ENCODE data around the gene IGFL1.
"Not testable (repeated sequence)": the region's sequence is repeated elsewhere in the genome, so short reads cannot be mapped to it uniquely, and the experiment has no call there.

Gene IGFL1

DNA sequence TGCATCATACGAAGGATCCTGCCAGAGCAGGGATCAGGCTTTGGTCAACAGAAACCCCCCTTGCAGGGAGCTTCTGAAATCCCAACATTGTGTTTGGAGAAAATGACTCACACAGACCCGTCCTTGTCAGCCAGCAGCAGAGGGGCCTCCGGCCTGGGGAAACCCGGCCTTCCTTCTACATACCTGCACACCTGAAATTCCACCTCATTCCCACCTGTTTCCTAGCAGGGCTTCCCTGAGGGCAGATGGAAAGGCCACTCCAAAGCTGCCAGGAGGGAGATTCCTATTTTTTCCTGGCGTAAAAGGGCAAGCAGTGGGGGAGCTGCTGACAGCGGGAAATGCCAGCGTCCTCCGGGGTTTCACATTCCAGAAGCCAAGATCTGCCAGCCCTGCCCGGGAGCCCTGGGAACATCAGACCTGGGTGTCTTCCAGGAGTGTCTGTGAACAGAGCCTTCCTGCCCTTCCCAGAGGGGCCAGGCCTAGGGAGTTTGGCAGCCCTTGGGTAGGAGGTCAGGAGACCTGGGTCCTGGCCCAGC lies 3.0 kb upstream of the IGFL1 start:
- DNase-seq, result no peak

DNA sequence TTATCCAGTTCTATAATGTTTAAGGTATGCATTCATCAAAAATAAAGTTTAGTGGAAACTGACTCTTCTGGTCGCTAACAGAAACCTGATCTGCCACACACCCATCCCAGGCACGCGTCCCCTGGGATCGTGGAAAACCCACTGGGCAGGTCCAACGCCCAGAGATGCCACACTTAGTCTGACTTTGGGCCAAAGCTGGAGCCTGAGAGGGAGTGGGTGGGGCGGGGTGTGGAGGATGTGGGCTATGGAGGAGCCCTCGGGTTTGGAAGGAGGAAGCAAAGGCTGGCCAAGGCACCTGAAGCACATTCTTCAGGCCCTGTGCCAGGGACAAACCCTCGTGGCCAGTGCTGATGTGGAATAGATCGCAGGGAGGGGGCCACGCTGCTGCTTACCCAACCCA lies 2.5 kb downstream of the IGFL1 start:
- DNase-seq, result no peak

DNA sequence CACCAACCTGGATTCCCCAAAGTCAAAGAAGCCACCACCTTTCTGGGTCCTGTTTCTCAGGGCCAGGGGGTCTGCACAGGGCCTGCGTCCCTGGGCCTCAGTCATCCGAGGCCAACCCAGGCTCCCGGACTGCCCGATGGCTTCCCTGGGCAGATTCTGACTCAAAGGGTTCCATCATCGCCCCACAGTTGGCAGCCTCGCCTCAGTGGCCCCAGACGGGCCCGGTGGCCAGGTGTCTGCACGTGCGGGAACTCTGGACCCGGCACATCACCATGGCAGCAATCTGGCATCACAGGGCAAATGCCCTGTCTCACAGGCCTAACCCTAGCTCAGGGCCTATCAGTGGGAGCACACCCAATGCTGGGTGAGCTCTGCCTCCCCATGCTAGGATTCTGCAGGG lies 2.9 kb downstream of the IGFL1 start:
- no peak for DNase-seq

DNA sequence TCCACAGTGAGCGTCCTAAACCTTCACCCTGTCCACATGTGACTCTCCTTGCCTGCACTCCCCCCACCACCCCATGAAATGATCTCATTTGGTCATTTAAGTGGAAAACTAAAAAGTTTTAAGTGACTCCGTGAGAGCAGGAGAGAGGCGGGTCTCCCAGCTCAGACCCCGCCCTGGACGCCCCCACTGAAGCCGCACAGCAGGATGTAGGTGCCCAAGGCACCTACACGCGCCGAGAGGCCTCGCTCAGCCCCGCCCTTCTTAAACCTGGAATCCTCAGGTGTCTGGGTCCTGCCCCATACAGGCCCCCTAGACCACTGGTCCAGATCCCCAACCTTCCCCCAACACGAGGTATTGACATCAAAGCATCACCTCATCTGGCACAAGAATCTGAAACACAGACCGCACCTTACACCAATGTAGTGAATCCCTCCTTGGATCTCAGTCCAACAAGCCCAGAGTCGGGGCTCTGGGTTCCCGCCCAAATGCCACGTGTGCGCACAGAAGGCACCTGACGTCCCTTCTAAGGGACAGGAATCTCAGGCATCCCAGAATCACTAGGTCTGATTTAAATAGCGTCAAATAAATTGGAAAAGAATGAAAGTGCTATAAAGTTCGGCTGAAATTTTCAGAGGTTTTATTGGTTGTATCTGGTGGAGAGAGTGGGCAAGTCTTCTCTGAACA lies 3.5 kb downstream of the IGFL1 start:
- DNase-seq, result no peak

DNA sequence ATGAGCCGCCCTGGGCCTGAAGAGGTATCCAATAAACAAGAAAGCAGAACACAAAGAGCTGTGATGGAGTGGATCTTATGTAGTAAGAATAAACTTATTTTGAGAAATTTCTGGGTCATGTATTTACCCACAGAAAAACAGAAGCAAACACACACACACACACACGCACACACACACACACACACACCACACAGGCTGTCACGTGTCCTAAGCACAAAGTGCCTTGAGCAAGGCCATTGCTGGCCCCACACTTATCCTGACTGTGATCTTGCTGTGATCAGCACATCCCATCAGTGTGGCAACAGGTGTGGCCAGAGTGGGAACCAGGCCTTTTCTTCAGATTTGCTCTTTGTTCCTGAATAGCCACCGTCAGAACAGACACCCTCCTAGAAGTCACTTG lies 4.3 kb downstream of the IGFL1 start:
- not testable (repeated sequence) for DNase-seq

DNA sequence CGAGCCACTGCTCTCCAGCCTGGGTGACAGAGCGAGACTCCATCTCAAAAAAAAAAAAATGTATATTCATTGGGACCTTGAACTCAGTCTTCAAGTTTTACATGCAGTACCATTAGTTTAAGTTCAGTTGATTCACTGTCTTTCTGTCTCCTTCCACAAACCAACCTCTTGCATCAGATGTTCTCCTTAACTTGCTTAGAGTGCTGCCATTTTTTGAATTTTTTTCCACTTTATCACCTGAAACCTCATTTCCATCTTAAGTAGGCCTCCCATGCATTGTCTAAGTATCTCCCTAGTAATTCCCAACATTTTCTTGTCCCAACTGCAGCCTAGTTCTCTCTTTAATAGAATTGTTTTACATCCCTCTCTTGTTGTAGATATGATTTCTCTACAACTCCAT lies 8.6 kb downstream of the IGFL1 start:
- DNase-seq, result not testable (repeated sequence)

DNA sequence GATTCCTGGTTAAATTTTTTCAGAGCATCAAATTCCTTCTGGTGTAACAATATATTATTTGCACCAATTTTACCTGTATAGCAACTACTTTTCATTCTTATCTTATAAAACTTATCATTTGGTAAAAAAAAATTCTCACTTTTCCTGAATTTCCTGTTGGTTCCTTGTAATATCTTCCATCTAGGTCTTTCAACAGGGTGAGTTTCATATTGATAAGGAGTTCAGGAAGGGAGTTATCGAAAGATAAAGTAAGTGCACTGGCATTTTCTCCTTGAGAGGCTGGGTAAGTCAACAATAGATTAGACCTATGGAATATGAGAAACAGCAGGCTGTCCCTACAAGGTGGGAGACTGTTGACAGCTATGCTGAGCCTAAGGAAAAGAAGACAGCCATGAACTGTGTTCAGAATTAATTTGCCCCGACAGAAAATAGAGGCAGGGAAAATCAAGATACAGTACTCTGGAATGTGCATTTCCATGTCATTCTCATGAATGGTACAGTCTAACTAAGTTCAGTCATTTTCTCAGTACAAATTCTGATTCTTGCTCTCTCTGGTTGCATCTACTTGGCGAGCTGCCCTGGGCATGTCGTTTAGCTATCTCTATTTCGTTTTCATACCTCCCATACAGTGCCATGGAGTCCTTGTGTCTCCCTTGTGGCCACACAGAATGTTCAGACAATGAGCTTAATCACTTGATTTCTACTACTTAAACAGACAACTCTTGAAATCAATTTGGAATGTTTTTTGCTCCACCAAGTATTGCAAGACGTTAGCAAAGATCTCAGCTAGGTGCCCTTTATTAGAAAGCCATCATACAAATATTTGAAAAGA lies 9.9 kb downstream of the IGFL1 start:
- no peak for DNase-seq

DNA sequence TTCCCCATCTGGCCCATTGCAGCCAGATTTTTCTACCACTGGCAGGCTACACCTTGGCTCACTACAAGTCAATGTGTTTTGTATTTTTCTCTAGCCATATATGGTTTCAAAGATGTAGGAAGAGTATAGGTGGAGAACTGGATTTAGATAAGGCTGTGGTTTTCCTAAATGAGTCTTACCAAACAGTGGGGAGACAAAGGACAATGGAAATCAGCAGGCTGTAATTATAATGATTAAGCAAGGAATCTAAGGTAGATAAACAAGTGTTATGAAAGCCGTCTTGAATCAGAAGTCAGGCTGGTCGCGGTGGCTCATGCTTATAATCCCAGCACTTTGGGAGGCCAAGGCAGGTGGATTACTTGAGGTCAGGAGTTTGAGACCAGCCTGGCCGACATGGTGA lies 11.2 kb downstream of the IGFL1 start:
- DNase-seq, result no peak

DNA sequence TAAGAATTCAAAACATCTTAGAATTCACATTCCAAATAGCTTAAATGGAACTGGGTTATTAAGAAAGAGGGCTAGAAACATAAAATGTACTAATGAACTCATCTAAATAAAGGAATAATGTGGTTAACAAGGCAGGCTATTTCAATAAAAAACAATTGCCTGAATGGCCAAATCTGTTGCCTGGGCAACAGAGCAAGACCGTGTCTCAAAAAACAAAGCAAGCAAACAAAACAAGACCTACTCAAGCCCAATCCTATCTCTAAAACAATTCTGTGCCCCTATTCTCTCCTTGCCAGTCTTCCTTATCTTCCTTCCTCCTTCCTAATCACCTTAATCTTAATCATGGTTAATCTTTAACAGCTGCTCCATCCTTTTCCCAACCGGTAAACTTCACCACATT lies 12.1 kb downstream of the IGFL1 start:
- DNase-seq, result peak; percentile 9

DNA sequence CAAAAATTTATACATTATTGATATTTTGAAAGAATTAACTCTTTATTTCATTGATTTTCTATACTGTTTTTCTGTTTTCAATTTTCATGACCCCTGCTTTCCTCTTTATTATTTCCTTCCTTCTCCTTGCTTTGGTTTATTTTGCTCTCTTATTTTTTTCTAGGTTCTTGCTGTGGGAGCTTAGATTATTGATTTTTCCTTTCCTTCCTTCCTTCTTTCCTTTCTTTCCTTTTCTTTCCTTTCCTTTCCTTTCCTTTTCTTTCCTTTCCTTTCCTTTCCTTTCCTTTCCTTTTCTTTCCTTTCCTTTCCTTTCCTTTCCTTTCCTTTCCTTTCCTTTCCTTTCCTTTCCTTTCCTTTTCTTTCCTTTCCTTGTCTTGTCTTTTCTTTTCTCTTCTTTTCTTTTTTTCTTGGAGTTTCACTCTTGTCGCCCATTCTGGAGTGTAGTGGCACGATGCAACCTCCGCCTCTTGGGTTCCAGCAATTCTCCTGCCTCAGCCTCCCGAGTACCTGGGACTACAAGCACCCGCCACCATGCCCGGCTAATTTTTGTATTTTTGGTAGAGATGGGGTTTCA lies 13.6 kb downstream of the IGFL1 start:
- not testable (repeated sequence) for DNase-seq

DNA sequence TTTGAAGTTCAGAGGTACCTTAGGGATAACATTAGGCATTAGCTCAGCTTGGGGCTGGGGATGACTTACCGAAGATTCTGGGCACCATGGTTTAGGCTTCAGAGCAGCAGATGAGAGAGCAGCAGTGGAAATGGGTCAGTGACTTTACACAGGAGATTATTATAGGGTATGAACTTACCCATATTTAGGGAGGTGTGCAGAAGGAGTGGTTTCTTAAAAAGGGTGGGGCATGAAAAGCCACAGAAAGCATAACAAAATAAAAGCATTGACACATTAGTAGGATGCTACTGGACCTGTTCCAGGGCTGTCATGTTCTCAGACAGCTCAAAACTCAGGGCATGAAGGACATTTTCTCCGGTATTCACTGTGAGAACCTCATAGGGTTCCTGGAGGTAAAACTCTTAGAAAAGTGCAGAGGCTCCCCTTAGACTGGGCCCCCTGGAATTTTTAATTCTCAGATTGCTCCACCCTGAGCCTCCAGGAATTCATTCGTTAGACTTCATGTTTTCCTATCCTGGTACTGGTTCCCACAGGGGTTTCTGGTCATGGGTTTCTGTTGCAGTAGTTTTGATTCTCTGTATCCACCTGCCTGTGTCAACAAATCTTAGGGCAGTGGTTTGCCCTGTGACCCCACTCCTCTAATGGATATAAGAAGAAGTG lies 20.7 kb downstream of the IGFL1 start:
- DNase-seq, result no peak

DNA sequence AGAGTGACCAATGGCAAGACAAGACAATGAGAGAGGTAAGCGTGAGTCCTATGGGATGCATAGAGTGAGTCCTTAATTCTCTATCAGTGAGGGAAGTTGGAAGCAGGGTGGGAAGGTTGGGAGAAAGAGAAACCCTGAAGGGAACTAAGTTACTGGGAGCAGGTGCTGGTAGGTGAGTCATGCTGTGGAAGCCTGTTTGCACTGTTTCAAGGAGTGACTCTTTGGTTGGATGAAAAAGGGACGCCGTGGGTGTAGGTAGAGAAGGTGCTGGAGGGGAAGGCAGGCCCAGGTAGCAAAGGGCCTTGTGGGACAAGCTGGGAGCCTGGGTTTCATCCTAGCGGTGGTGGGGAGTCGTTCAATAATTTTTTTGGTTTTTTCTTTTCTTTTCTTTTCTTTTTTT lies 21.9 kb downstream of the IGFL1 start:
- no peak for DNase-seq

DNA sequence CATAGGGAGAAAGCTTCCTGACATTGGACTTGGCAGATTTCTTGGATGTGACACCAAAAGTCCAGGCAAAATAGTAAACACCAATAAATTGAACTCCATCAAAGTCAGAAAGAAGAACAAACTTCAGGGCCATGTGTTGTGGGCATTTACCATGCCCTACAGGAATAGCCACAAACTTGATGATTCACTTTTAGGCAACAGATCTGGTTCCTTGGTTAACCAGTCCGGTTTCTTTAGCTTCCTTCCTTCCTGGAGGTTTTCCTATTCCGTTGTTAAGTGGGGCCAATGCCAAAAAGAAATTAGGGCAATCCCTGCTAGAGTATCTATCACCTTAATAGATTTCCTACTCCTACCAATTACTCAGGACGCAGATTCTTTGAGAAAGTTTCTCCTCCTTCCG lies 25.2 kb downstream of the IGFL1 start:
- DNase-seq, result no peak

DNA sequence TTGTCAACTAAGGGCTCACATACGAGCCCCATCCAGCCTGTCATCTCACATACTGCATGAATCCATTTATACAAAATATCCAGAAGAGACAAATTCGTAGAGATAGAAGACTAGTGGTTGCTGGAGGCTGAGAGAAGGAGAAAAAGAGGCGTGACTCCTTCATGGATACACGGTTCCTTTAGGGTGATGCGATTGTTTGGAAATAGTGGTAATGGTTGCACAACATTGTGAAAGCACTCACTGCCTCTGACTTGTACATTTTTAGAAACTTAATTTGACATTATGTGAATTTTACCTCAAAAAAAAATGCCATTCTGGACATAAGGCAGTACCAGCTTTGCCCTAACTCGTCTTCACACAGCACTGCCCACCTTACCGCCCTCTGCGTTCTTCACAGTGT lies 27.3 kb downstream of the IGFL1 start:
- no peak for DNase-seq

DNA sequence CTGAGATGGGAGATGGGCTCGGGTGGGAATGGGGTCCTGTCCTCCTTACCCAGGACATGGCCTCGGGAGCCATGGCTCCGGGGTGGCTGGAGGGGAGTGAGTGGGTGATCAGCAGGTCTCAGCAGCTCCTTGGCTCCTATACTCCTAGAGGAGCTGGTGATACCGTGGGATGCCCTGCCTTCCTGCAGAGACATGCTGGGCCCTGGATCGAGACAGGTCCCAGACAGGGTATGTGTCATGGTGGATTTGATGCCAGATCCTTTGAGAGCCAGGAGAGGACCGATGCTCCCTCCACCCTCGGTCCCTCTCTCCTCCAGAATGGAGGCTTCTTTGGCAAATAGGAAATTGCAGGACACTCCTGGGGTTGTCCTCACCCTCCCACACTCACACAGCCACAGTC lies 32.0 kb downstream of the IGFL1 start:
- DNase-seq, result not testable (repeated sequence)

DNA sequence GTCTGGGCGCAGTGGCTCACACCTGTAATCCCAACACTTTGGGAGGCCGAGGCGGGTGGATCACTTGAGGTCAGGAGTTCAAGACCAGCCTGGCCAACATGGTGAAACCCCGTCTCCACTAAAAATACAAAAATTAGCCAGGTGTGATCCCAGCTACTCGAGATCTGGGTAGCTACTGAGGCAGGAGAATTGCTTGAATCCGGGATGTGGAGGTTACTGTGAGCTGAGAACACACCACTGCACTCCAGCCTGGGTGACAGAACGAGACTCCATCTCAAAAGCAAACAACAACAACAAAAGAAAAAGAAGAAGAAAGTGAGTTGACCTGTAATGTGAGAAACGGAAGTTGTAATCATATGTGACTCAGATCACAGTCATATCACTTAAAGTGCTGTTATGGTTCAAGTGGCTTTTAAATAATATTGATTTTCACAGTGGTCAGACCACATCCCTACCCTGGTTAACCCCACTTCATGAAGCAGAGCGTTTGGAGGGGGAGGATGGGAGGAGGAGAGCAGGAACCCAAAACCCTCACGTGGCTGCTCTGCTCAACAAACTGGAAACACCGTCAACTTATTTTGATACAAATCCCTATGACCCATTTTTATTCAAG lies 33.2 kb downstream of the IGFL1 start:
- DNase-seq, result peak; percentile 85

DNA sequence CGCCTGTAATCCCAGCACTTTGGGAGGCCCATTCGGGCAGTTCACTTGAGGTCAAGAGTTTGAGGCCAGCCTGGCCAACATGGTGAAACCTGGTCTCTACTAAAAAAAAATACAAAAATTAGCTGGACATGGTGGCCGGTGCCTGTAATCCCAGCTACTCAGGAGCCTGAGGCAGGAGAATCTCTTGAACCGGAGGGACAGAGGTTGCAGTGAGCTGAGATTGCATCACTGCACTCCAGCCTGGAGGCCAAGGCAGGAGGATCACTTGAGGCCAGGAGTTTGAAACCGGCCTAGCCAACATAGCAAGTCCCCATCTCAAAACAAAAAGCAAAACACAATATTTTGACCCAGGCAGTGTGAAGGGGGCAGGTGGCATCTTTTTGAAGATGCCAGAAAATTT lies 35.3 kb downstream of the IGFL1 start:
- not testable (repeated sequence) for DNase-seq

DNA sequence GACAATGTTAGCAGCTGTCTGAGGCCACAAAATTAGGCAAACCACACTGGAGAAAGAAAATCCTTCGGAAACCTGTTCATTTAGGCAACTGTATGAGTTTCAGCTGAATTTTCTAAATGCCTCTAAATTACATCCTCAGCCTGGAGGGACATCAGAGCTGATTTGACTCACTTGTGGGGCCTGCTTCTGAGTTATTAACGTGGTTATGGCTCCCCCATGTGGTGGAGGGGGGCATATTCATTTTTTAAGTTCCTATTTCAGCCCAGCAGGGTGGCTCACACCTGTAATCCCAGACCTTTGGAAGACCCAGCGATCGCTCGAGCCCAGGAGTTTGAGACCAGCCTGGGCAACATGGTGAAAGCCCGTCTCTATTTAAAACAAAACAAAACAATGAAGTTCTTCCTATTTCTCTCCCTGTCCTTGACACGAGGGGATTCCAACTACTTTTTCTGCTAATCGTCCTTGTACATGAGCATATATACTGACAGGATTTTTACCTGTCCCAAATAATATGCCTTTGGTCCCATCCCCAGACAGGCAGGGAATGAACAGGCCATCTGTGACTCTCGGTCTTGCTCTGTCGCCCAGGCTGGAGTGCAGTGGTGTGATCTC lies 35.8 kb downstream of the IGFL1 start:
- DNase-seq, result peak; percentile 59

DNA sequence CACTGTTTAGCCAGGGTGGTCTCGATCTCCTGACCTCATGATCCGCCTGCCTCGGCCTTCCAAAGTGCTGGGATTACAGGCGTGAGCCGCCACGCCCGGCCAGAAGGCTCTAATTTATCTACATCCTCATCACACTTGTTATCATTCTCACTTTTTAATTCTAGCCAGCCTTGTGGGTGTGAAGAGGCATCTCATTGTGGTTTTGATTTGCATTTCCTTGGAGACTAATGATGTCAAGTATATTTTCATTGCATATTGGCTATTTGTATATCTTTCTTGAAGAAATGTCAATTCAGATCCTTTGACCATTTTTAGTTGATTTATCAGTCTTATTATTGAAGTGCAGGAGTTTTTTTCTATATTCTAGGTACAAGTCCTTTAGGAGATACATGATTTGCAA lies 39.6 kb downstream of the IGFL1 start:
- no peak for DNase-seq

DNA sequence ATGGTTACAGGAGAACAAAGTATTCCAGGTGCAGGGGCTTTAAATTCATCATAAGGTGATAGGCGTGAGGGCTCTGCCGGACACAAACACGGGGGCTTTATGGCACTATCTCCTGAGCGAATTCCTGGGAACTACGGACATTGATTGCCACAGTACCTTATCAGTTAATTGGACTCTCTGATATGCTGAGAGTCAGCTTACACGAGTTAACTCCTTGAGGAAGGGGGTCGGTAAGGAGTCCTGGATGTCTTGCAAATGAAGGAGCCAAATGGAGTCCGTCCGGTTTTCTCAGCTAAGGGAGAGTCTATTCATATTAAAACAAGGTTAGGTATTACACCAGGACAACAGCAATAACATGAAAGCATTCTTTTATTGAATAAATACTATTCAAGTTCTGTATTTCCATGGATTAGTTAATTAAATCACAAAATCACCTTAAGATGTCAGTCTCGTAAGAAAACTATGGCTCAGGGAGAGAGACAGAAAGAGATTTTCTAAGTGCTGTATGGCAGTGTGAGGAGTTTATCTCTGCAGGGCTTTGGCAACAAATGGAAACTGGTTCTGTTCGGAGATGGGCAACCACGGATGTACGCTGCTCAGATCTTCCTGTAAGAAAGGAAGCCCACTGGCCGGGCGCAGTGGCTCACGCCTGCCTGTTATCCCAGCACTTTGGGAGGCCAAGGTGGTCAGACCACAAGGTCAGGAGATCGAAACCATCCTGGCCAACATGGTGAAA lies 41.1 kb downstream of the IGFL1 start:
- DNase-seq, result no peak

DNA sequence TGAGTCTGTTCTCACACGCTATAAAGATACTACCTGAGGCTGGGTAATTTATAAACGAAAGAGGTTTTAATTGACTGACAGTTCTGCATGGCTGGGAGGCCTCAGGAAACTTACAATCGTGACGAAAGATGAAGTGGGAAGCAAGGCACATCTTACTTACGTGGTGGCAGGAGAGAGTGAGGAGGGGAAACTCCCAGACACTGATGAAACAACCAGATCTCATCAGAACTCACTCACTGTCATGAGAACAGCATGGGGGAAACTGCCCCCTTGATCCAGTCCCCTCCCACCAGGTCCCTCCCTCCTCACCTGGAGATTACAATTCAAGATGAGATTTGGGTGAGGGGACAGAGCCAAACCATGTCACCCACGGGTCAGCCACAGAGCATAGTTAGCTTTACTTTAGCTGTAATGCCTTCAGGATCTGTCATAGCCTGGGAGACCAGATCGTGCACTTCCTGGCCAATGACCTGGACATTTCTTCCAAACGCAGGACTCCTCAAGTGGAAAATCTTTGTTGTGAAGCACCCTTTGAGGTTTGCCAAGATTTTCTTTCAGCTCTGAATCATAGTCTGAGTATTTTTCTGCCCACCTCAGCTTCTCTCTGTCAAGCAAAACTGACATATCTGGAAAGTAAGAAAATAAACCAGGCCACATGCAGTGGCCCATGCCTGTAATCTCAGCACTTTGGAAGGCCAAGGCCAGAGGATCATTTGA lies 42.1 kb downstream of the IGFL1 start:
- DNase-seq, result peak; percentile 39

Measured in DMS79 treated with DMSO at 0.1 percent for 48 hours (cell line).